Fibroblast of skin of scalp (primary cell): Measurements from ENCODE around the gene ZNF148.

Source experiments
- DNase-seq: peaks from one replicate; pipeline ENCODE4 v3.0.0-alpha.2; 2013

The ZNF148 gene

GRCh38 chr3:125187599-125187910 is 187.6 kb downstream of the ZNF148 start:
- no peak for DNase-seq

DNA sequence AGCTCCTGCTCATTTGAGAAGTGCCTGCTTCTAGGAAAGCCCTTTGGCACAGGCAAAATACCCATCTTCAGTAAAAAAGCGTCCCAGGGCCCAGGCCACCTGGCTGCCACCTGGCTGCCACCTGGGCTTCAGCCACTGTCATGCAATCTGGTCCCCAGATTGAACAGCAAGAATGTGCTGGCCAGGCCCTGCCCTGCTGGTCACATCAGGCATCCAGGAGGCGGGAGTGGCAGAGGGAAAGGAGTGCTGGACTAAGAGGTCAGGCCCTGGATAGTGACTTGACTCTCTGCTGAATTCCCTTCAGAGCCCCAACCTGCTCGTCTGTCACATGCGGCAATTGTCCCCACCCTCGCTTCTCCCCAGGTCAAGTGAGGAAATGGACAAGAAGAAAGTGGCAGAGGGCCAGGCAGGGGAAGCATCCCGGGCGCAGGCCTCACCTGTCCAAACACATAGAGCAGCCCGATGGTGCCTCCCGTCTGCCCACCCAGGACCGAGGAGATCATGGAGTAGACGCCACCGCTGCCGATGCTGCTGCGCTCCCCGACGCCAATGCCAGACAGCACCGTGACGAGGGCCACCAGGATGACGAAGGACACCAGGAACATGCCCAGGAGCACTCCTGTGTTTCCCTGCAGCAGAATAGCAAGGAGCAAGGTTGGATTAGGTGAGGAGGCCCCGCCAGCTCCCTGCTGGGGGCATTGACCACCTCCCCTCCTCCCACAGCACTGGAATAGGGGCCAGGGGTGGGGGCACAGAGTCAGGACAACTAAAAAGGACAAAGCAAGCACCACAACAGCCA is 188.1 kb downstream of the ZNF148 start:
- no peak for DNase-seq

DNA sequence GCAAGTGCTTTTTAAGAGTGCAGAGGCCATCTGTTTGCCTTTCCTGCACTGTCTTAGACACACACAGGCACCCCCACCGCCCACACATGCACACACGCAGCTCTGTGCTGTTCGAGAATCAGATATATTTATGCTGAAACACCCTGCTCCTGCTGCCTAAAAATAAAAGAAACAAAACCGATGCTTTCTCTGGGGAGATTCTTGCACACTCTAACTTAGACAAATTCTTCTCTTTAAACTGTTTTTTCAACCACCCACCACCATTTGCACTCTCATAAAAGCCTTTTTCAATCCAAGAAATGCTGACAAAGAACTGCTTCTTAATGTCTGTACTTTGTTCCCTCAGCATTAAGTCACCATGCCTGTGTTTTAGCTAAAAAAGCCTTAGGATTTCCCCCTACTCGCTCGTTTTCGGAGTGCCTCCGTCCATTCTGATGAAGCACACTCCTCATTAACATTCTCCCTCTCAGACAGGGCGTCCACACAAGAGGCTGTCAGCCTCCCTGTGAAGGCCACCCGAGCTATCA is 188.8 kb downstream of the ZNF148 start:
- DNase-seq = peak; percentile 31

DNA sequence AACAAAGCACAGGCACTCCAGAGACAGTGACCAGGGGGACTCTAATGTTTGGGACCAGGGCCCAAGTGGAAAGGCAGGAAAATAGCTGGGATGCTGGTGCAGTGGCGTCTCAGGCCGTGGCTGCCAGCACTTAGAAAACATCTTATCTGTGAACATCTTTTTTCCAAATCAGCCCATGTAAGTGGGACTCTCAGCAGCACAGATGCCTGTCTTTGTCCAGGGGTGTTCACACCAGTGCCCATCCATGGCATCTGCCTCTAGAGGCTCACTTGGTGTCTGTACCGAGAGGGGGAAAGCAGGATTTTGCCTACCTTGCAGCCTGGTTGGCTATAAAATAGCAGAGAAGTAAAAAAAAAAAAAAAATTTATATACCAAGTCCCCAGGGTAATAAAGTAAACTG is 189.3 kb downstream of the ZNF148 start:
- DNase-seq = no peak

DNA sequence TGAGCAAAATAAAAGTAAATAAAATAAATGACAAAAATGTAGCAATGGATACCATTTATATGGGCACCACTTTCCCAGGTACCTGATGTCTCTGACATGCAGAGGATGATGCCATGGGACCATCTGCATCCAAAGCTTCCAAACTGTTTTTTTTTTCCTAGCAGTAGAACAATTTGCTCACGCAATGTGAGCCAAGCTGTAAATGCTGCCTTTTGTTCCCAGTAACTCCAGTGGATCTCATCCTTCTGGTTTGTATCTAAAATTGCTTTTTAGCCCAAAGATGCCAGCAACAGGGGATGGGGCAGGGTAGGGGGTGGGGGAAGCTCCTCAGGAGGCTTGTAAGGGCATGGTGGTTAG is 195.3 kb downstream of the ZNF148 start:
- no peak for DNase-seq

DNA sequence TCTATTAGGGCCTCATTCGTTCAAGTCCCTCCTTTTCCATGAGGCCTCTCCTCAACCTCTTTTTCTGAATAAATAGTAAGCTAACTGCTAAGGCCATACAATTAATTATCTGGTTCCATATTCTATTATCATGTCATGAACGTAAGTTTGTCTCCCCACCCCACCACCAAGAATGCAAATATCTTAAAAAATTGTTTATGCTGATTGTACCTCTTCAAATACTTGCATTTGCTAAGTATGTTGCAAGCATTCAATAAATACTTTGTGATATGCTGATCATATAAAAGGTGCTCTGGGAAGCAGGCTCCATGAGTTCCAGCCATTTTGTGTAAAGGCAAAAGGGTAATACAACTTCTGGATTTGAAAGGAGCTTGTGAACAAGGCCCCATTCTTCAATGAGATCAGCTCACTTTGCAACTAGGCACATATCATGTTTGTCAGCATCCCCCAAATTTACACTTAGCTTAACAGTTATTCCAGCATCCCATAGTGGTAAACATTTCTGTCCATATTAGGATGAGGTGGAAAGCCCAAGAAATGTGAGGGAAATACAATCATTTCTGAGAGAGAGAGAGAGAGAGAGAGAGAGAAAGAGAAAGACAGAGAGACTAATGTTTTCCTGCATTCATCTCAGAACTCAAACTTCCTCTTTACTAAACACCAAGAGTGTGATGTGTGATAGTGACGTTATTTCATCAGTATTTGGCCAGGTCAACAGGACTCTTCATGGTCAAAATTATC is 195.8 kb downstream of the ZNF148 start:
- DNase-seq = no peak

- no peak for DNase-seq
Measured at GRCh38 chr3:125177746-125178145, 197.4 kb downstream of the ZNF148 start.
